ENCODE data around the gene FAM222B. TPM values are rescaled to one million over a fixed set of nuclear protein-coding genes. Genes with fewer than 3 reads are reported as not detected.

FAM222B gene
- total and polyA plus RNA-seq, 9 of the 15 experiments (the other 6 are each of a cell fraction or from before 2014, with no cell fraction given) = 4.0 to 34.6 (median 7.5) TPM

GRCh38 chr17:28860363-28860808 is 17.8 kb upstream of the FAM222B start (continued):
- TF ChIP-seq CREB3 (tag; conservative IDR thresholded peaks at IDR 0.05; ENCODE audit: low read depth) = no peak
- peak; percentile 72 for TF ChIP-seq TFAP4 (CRISPR knock-in tag; IDR thresholded peaks at IDR 0.05; ENCODE audit: borderline replicate concordance)
- TF ChIP-seq CTBP1 (IDR thresholded peaks at IDR 0.05; ENCODE audit: borderline replicate concordance) = peak; percentile 79; the same call in 1 of the 2 replicates
- TF ChIP-seq NR4A1 (CRISPR knock-in tag; IDR thresholded peaks at IDR 0.05) = no peak
- peak; percentile 87 for TF ChIP-seq NR4A1 (tag; IDR thresholded peaks at IDR 0.05)
- TF ChIP-seq RCOR1 (IDR thresholded peaks at IDR 0.05; ENCODE audit: borderline replicate concordance in 1 of 2, low read depth in 2 of 2, low read length in 2 of 2) = peak in 1 of 2 experiments; percentile 50; a peak in 1 of 4 replicates
- TF ChIP-seq ZNF511 (CRISPR knock-in tag; IDR thresholded peaks at IDR 0.05) = peak; percentile 66; the same call in 1 of the 2 replicates
- peak; percentile 99 for TF ChIP-seq USF2 (CRISPR knock-in tag; IDR thresholded peaks at IDR 0.05)
- peak; percentile 52; the same call in 1 of the 2 replicates for TF ChIP-seq MTA3 (IDR thresholded peaks at IDR 0.05; ENCODE audit: borderline replicate concordance)
- peak; percentile 64; the same call in 1 of the 2 replicates for TF ChIP-seq ZNF395 (CRISPR knock-in tag; IDR thresholded peaks at IDR 0.05)
- TF ChIP-seq ZBTB12 (CRISPR knock-in tag; IDR thresholded peaks at IDR 0.05) = no peak
- peak; percentile 100 for TF ChIP-seq USF1 (CRISPR knock-in tag; IDR thresholded peaks at IDR 0.05)
- no peak for TF ChIP-seq SMARCC2 (IDR thresholded peaks at IDR 0.05; ENCODE audit: low read depth)
- peak; percentile 92; the same call in 1 of the 2 replicates for TF ChIP-seq STAT6 (CRISPR knock-in tag; IDR thresholded peaks at IDR 0.05)
- no peak; the same call in 1 of the 2 replicates for TF ChIP-seq MYC (IDR thresholded peaks at IDR 0.05; ENCODE audit: low read depth, low read length)
- 0 out of 2 replicates have a peak, but pooled peaks have one; percentile 15 for TF ChIP-seq MYC (CRISPR knock-in tag; IDR thresholded peaks at IDR 0.05; ENCODE audit: borderline replicate concordance, low read depth)

All from K562 (cell line).